Natural killer cell (primary cell): ENCODE data around the gene ELK4. TPM values are rescaled to one million over a fixed set of nuclear protein-coding genes. Genes with fewer than 3 reads are reported as not detected.

ENCODE experiments used
- ATAC-seq, 3 donors: fragments of 150-1000 bp in 2 of 3; fragments of 200-7000 bp in 1 of 3; cut with Tn5 transposase; 1 replicate in 1 of 3; 2 replicates in 2 of 3; pipeline ENCODE4 v1.10.0; 2021; ENCODE audit warnings: mild to moderate bottlenecking in 2 of 3, moderate library complexity in 2 of 3
- DNase-seq, 2 donors: peaks; one replicate each; pipeline versions ENCODE4 v3.0.0 to v3.0.0-alpha.2; 2013 to 2021; ENCODE audit warnings: mixed read lengths in 1 of 2
- H3K27ac ChIP-seq: one replicate; pipeline ENCODE4 v1.5.1; 2013; ENCODE audit warnings: mild to moderate bottlenecking, low read length
- H3K27me3 ChIP-seq: one replicate; pipeline ENCODE4 v1.6.1; 2013; ENCODE audit warnings: low read length; ENCODE audit not compliant: control insufficient read depth, insufficient read depth
- H3K36me3 ChIP-seq: one replicate; pipeline ENCODE4 v1.6.1; 2013; ENCODE audit warnings: low read length; ENCODE audit not compliant: control insufficient read depth, insufficient read depth
- H3K4me1 ChIP-seq: one replicate; pipeline ENCODE4 v1.6.1; 2013; ENCODE audit warnings: low read length; ENCODE audit not compliant: control insufficient read depth, insufficient read depth
- H3K4me3 ChIP-seq: one replicate; pipeline ENCODE4 v1.5.1; 2013; ENCODE audit warnings: low read length
- H3K9me3 ChIP-seq: one replicate; pipeline ENCODE4 v1.6.1; 2013; ENCODE audit warnings: low read length; ENCODE audit not compliant: control insufficient read depth, insufficient read depth
- H3K27ac Mint-ChIP-seq, 2 donors: one replicate each; pipeline ENCODE4 v1.8.0; 2022; ENCODE audit warnings: mild to moderate bottlenecking in 2 of 2, mixed read lengths in 2 of 2, moderate library complexity in 1 of 2
- H3K27me3 Mint-ChIP-seq, 2 donors: one replicate each; pipeline ENCODE4 v1.8.0; 2022; ENCODE audit warnings: low read depth in 2 of 2, mixed read lengths in 2 of 2
- H3K36me3 Mint-ChIP-seq: one replicate; pipeline ENCODE4 v1.8.0; 2022; ENCODE audit warnings: mixed read lengths
- H3K4me1 Mint-ChIP-seq, 2 donors: one replicate each; pipeline ENCODE4 v1.8.0; 2022; ENCODE audit warnings: mixed read lengths in 2 of 2
- H3K4me3 Mint-ChIP-seq: one replicate; pipeline ENCODE4 v1.8.0; 2022; ENCODE audit warnings: mild to moderate bottlenecking, moderate library complexity, mixed read lengths
- H3K9me3 Mint-ChIP-seq, 2 donors: one replicate each; pipeline ENCODE4 v1.8.0; 2022; ENCODE audit warnings: mixed read lengths in 2 of 2
- CTCF ChIP-seq: fragments of 200-600 bp; IDR thresholded peaks from one replicate; pipeline ENCODE4 v1.8.0; 2022; ENCODE audit warnings: antibody characterized with exemption
- WGBS: methylation state at CpG from one replicate; pipeline ENCODE4 v1.1.7; 2013; ENCODE audit warnings: missing lambda C conversion rate; ENCODE audit not compliant: insufficient coverage; 5-methylcytosine and 5-hydroxymethylcytosine counted together
- intact Hi-C: fragments of 100-400 bp; cut with micrococcal nuclease; formaldehyde crosslinking; loops from one replicate; pipeline ENCODE4 v1.14.2; 2022
- total RNA-seq, 4 donors: library from RNA; stranded (reverse); fragments of 120-200 nt in 1 of 4; gene quantifications; one replicate each; pipeline versions ENCODE4 v1.2.3 to v1.2.4, GENCODE V29; 2013 to 2022

ELK4 gene
- total RNA-seq, 3 donors from 2014 or later (not counting 1 experiment from before 2014, with no cell fraction given), result 107 to 155 (median 139) TPM

DNA sequence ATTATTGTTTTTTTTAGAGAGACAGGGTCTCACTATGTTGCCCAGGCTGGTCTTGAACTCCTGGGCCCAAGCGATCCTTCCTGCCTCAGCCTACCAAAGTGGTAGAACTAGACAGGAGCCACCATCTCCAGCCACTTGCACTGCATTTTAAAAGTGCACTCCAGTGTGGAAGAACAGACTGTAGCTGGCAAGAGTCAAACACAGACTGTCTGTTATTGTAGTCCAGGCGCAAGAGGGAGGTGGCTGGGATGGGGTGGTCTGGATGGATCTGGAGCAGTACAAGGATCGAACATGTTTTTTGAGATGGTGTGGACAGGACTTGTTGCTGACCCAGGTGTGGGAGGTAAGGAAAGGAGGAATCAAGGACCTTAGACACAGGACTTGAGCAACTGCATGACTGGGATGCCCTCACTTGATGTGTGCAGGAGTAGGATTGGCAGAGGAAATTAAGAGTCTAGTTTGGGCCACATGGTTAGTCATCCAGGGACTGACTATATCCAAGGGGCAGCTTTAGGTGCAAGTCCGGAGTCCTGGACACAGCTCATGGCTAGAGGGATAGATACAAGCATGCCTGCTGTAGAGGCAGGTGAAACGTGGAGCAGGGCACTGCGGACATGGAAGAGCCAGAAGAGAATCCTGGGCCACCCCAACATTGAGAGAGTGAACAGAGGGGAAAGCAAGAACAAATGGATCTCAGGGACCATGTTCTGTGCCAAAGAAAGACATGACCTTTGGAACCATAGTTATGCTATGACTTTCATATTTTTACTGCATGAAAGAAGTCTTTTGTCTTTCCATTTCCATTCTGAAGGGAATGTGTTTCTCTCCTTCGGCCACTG lies 42.0 kb downstream of the ELK4 start:
- ATAC-seq (no peak), DNase-seq (no peak)
- Histone ChIP-seq H3K4me1 (peaks cover 32% of the 10 kb centered on the region), H3K27me3 (no peaks in the 10 kb centered on the region), H3K9me3 (no peaks in the 10 kb centered on the region), H3K4me3 (no peak overlapping the region), H3K27ac (no peak overlapping the region), H3K36me3 (no peaks in the 10 kb centered on the region)
- Mint-ChIP-seq H3K27ac (peak overlapping the region in 1 of 2 donors; percentile 9), H3K36me3 (no peaks in the 10 kb centered on the region), H3K4me3 (no peak overlapping the region), H3K27me3 (peaks cover 0 to 7% of the 10 kb centered on the region in 2 donors), H3K4me1 (peaks cover 13% of the 10 kb centered on the region in 2 donors), H3K9me3 (no peaks in the 10 kb centered on the region)
- WGBS, result 94% methylated on average over 7 of the region's 7 CpGs
- intact Hi-C loops, result loop anchor here (5.0 kb wide), 1 partner anchor 387 kb away; no protein-coding TSS in a partner anchor
- no peak for TF ChIP-seq CTCF

GRCh38 chr1:205589046-205589445 lies 42.8 kb downstream of the ELK4 start:
- no peak for TF ChIP-seq CTCF
- Histone ChIP-seq H3K4me3 (no peak overlapping the region), H3K27me3 (no peaks in the 10 kb centered on the region), H3K27ac (no peak overlapping the region), H3K9me3 (no peaks in the 10 kb centered on the region), H3K4me1 (peaks cover 31% of the 10 kb centered on the region), H3K36me3 (no peaks in the 10 kb centered on the region)
- DNase-seq (no peak), ATAC-seq (no peak)
- H3K9me3 Mint-ChIP-seq, result no peaks in the 10 kb centered on the region
- H3K27ac Mint-ChIP-seq, result no peak overlapping the region
- no peak overlapping the region for H3K4me3 Mint-ChIP-seq
- WGBS, result 88% methylated on average over 7 of the region's 7 CpGs
- no peaks in the 10 kb centered on the region for H3K36me3 Mint-ChIP-seq
- H3K27me3 Mint-ChIP-seq, result peaks cover 0 to 7% of the 10 kb centered on the region in 2 donors
- peaks cover 11 to 12% of the 10 kb centered on the region in 2 donors for H3K4me1 Mint-ChIP-seq
- intact Hi-C loops, result no loop called here

- H3K27ac Mint-ChIP-seq, result no peak overlapping the region
- peaks cover 7 to 8% of the 10 kb centered on the region in 2 donors for H3K4me1 Mint-ChIP-seq
- Histone ChIP-seq H3K4me1 (peaks cover 27% of the 10 kb centered on the region), H3K27me3 (no peaks in the 10 kb centered on the region), H3K4me3 (no peak overlapping the region), H3K9me3 (no peaks in the 10 kb centered on the region), H3K27ac (no peak overlapping the region), H3K36me3 (no peaks in the 10 kb centered on the region)
- 53% methylated on average over 6 of the region's 6 CpGs for WGBS
- intact Hi-C loops, result no loop called here
- DNase-seq (peak in 1 of 2 donors; percentile 19), ATAC-seq (no peak)
- no peaks in the 10 kb centered on the region for H3K36me3 Mint-ChIP-seq
- TF ChIP-seq CTCF, result no peak
- no peaks in the 10 kb centered on the region for H3K9me3 Mint-ChIP-seq
- H3K4me3 Mint-ChIP-seq, result no peak overlapping the region
- peaks cover 0 to 7% of the 10 kb centered on the region in 2 donors for H3K27me3 Mint-ChIP-seq
Observed at GRCh38 chr1:205588636-205589035, 43.2 kb downstream of the ELK4 start.
